PC-9 (cell line): ENCODE data around the gene SEL1L2. TPM values are rescaled to one million over a fixed set of nuclear protein-coding genes. Genes with fewer than 3 reads are reported as not detected.

Source experiments
- BruUV-seq: library from RNA; stranded (reverse); fragments of 400-500 nt; replicated peaks from 2 replicates; lab custom pipeline; 2021; lab: Mats Ljungman, UMichigan
- CTCF ChIA-PET: fragments of 300-600 bp; sonication (Branson Sonifier 250); formaldehyde crosslinking; loops from one replicate; lab custom pipeline; 2022; ENCODE audit warnings: antibody characterized with exemption; lab: Charles Lee
- POLR2A ChIA-PET: fragments of 300-600 bp; sonication (Branson Sonifier 250); formaldehyde crosslinking; loops from one replicate; lab custom pipeline; 2022; ENCODE audit warnings: antibody characterized with exemption; ENCODE audit not compliant: unreplicated experiment; lab: Charles Lee
- DNase-seq, 2 experiments: peaks; one replicate each; pipeline versions ENCODE4 v3.0.0 to v3.0.0-alpha.2; 2015 to 2022; ENCODE audit warnings: mixed read lengths in 1 of 2
- H2AFZ ChIP-seq: fragments of 200-600 bp; sonication (generic); 2 replicates; pipeline ENCODE4 v1.8.1; 2017; ENCODE audit warnings: antibody characterized with exemption
- H3F3A ChIP-seq: fragments of 200-600 bp; sonication (generic); 2 replicates; pipeline ENCODE4 v1.8.1; 2017; ENCODE audit warnings: antibody characterized with exemption, mild to moderate bottlenecking, low read depth; ENCODE audit not compliant: insufficient read depth
- H3K27ac ChIP-seq: fragments of 200-600 bp; sonication (generic); 2 replicates; pipeline ENCODE4 v1.6.1; 2016; ENCODE audit warnings: mixed run types
- H3K27me3 ChIP-seq: fragments of 200-600 bp; sonication (generic); 2 replicates; pipeline ENCODE4 v1.6.1; 2016; ENCODE audit warnings: low read depth, mixed run types; ENCODE audit not compliant: insufficient read depth
- H3K36me3 ChIP-seq: fragments of 200-600 bp; sonication (generic); 2 replicates; pipeline ENCODE4 v1.6.1; 2016; ENCODE audit warnings: low read depth, mixed run types
- H3K4me1 ChIP-seq: fragments of 200-600 bp; sonication (generic); replicated peaks from 2 replicates; pipeline ENCODE4 v1.6.1; 2016; ENCODE audit warnings: mixed run types; ENCODE audit not compliant: insufficient read depth
- H3K4me2 ChIP-seq: fragments of 200-600 bp; sonication (generic); 2 replicates; pipeline ENCODE4 v1.6.1; 2017; ENCODE audit warnings: mixed run types
- H3K4me3 ChIP-seq: fragments of 200-600 bp; sonication (generic); 2 replicates; pipeline ENCODE4 v1.6.1; 2016; ENCODE audit warnings: mixed run types
- H3K79me2 ChIP-seq: fragments of 200-600 bp; sonication (generic); 2 replicates; pipeline ENCODE4 v1.6.1; 2017; ENCODE audit warnings: low read depth, mixed run types
- H3K9me2 ChIP-seq: fragments of 200-600 bp; sonication (generic); 2 replicates; pipeline ENCODE4 v1.8.1; 2017; ENCODE audit warnings: mild to moderate bottlenecking; ENCODE audit not compliant: insufficient read depth
- H3K9me3 ChIP-seq: fragments of 200-600 bp; sonication (generic); 2 replicates; pipeline ENCODE4 v1.8.1; 2016; ENCODE audit warnings: low read depth; ENCODE audit not compliant: insufficient read depth
- H4K20me1 ChIP-seq: fragments of 200-600 bp; sonication (generic); 2 replicates; pipeline ENCODE4 v1.8.1; 2017; ENCODE audit not compliant: insufficient read depth
- EZH2 ChIP-seq: fragments of 200-600 bp; sonication (generic); IDR thresholded peaks from 2 replicates; pipeline ENCODE4 v1.8.0; 2017; ENCODE audit warnings: antibody characterized with exemption, low read depth
- intact Hi-C: fragments of 100-400 bp; cut with micrococcal nuclease; formaldehyde crosslinking; loops from one replicate; pipeline ENCODE4 v1.10.0; 2022; ENCODE audit not compliant: unreplicated experiment
- total RNA-seq: library from RNA; stranded (reverse); gene quantifications from 2 replicates; pipeline ENCODE4 v1.2.3, GENCODE V29; 2021
- TF ChIP-seq, protein P1 (sequence below): fragments of 200-600 bp; sonication (generic); conservative IDR thresholded peaks from 2 replicates; pipeline ENCODE4 v1.6.1; 2017; ENCODE audit warnings: mixed run types, antibody characterized with exemption, mild to moderate bottlenecking, moderate library complexity

Gene SEL1L2
- total RNA-seq, 1 experiment from 2014 or later: not detected

DNA sequence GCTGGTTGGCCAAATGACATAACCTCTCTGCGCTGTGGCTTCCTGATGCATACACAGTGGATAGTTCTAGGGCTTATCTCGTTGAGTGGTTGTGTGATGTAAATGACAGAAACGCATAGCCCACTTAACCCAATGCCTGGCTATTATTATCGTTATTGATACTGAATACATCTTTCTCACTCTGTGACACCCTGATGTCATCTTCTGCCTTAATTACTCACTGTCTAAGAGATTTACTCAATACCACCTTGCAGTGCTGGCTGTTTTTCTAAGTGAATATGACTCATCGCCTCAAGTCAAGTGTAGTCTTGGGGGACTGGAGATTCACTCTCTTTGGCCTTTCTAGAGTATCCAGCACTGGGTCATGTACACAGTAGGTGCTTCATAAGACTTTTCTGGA lies 132.0 kb downstream of the SEL1L2 start:
- BruUV-seq: no TSS peak
- intact Hi-C loops: no loop called here
- no peak overlapping the region for H2AFZ ChIP-seq
- no peaks in the 10 kb centered on the region for H4K20me1 ChIP-seq
- no peak overlapping the region for H3K27ac ChIP-seq
- H3K79me2 ChIP-seq: no peaks in the 10 kb centered on the region
- no peaks in the 10 kb centered on the region for H3F3A ChIP-seq
- H3K9me3 ChIP-seq: no peaks in the 10 kb centered on the region
- POLR2A ChIA-PET: no interaction called here
- no peak overlapping the region for H3K4me3 ChIP-seq
- no peaks in the 10 kb centered on the region for H3K27me3 ChIP-seq
- no peaks in the 10 kb centered on the region for H3K36me3 ChIP-seq
- H3K9me2 ChIP-seq: no peaks in the 10 kb centered on the region
- CTCF ChIA-PET: no interaction called here
- DNase-seq: no peak
- H3K4me2 ChIP-seq: no peak overlapping the region
- no peaks in the 10 kb centered on the region for H3K4me1 ChIP-seq
- TF ChIP-seq, protein P1, sequence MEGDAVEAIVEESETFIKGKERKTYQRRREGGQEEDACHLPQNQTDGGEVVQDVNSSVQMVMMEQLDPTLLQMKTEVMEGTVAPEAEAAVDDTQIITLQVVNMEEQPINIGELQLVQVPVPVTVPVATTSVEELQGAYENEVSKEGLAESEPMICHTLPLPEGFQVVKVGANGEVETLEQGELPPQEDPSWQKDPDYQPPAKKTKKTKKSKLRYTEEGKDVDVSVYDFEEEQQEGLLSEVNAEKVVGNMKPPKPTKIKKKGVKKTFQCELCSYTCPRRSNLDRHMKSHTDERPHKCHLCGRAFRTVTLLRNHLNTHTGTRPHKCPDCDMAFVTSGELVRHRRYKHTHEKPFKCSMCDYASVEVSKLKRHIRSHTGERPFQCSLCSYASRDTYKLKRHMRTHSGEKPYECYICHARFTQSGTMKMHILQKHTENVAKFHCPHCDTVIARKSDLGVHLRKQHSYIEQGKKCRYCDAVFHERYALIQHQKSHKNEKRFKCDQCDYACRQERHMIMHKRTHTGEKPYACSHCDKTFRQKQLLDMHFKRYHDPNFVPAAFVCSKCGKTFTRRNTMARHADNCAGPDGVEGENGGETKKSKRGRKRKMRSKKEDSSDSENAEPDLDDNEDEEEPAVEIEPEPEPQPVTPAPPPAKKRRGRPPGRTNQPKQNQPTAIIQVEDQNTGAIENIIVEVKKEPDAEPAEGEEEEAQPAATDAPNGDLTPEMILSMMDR: no peak
- TF ChIP-seq EZH2: no peak

- Histone ChIP-seq H3K9me2 (no peaks in the 10 kb centered on the region), H3K4me3 (no peak overlapping the region), H3F3A (no peaks in the 10 kb centered on the region), H2AFZ (no peak overlapping the region), H3K79me2 (no peaks in the 10 kb centered on the region), H4K20me1 (no peaks in the 10 kb centered on the region), H3K27me3 (no peaks in the 10 kb centered on the region), H3K36me3 (no peaks in the 10 kb centered on the region), H3K27ac (no peak overlapping the region), H3K4me1 (no peaks in the 10 kb centered on the region), H3K9me3 (no peaks in the 10 kb centered on the region), H3K4me2 (no peak overlapping the region)
- BruUV-seq: no TSS peak
- ChIA-PET CTCF (no interaction called here), POLR2A (no interaction called here)
- TF ChIP-seq, protein P1: no peak
- no peak for TF ChIP-seq EZH2
- intact Hi-C loops: no loop called here
- DNase-seq: no peak
These were observed 132.5 kb downstream of the SEL1L2 start for GRCh38 chr20:13857961-13858360.

GRCh38 chr20:13857304-13857703 lies 133.1 kb downstream of the SEL1L2 start:
- POLR2A ChIA-PET: interaction anchor here (0.7 kb wide), 1 partner anchor 155 kb away, joined by 4 read pairs; no protein-coding TSS in a partner anchor

More at GRCh38 chr20:13857304-13857703, 133.1 kb downstream of the SEL1L2 start:
- Histone ChIP-seq H3K4me1 (no peaks in the 10 kb centered on the region), H3K27ac (no peak overlapping the region), H3K79me2 (no peaks in the 10 kb centered on the region), H3K4me2 (no peak overlapping the region), H3F3A (no peaks in the 10 kb centered on the region), H3K27me3 (peaks cover 2% of the 10 kb centered on the region), H3K9me2 (no peaks in the 10 kb centered on the region), H4K20me1 (no peaks in the 10 kb centered on the region), H2AFZ (no peak overlapping the region), H3K36me3 (no peaks in the 10 kb centered on the region), H3K9me3 (no peaks in the 10 kb centered on the region), H3K4me3 (no peak overlapping the region)
- no peak for DNase-seq
- TF ChIP-seq EZH2: no peak
- TF ChIP-seq, protein P1: no peak
- intact Hi-C loops: no loop called here
- BruUV-seq: no TSS peak
- CTCF ChIA-PET: no interaction called here
